Stimulated activated CD4-positive, alpha-beta T cell treated with anti-CD3 and anti-CD28 coated beads, TNF-alpha, amount 100 ng/mL, for 48 hours (primary cell): ENCODE data around the gene ARHGEF25.
"Not testable (repeated sequence)": the region's sequence is repeated elsewhere in the genome, so short reads cannot be mapped to it uniquely, and the experiment has no call there.

ENCODE experiments used
- DNase-seq, 3 donors: peaks; one replicate each; pipeline ENCODE4 v3.0.0-alpha.2; 2020; ENCODE audit warnings: low read depth in 3 of 3

ARHGEF25 gene

GRCh38 chr12:57585156-57585555 lies 26.1 kb upstream of the ARHGEF25 start:
- DNase-seq: no peak

GRCh38 chr12:57586128-57586527 lies 25.1 kb upstream of the ARHGEF25 start:
- DNase-seq: no peak

- no peak for DNase-seq
Measured at GRCh38 chr12:57586832-57587429, 24.3 kb upstream of the ARHGEF25 start.

GRCh38 chr12:57588951-57589610 lies 22.2 kb upstream of the ARHGEF25 start:
- not testable (repeated sequence) for DNase-seq

GRCh38 chr12:57590479-57590863 lies 20.8 kb upstream of the ARHGEF25 start:
- DNase-seq: no peak

GRCh38 chr12:57590864-57591781 lies 20.1 kb upstream of the ARHGEF25 start, which contains the start of gene PIP4K2C:
TSS of gene PIP4K2C (plus strand) at chr12:57591192. CDS start at chr12:57591290, 98 bp downstream.
- peak; percentile 61 to 69 (median 65) for DNase-seq

GRCh38 chr12:57591782-57592325 lies 19.4 kb upstream of the ARHGEF25 start:
- DNase-seq: no peak

- DNase-seq: no peak
Measured at GRCh38 chr12:57592551-57593165, 18.6 kb upstream of the ARHGEF25 start.

- DNase-seq: no peak
Measured at GRCh38 chr12:57593187-57593586, 18.0 kb upstream of the ARHGEF25 start.

GRCh38 chr12:57600395-57600794 lies 10.8 kb upstream of the ARHGEF25 start:
- no peak for DNase-seq

GRCh38 chr12:57602544-57602943 lies 8.7 kb upstream of the ARHGEF25 start:
- DNase-seq: no peak

- DNase-seq: no peak
Measured at GRCh38 chr12:57603324-57603723, 7.9 kb upstream of the ARHGEF25 start.

GRCh38 chr12:57603815-57604453 lies 7.3 kb upstream of the ARHGEF25 start:
- DNase-seq: no peak

GRCh38 chr12:57604454-57604991 lies 6.7 kb upstream of the ARHGEF25 start, which contains the start of gene DTX3:
TSS of gene DTX3 (plus strand) at chr12:57604824. CDS start at chr12:57606518, 1,694 bp downstream.
- no peak for DNase-seq

GRCh38 chr12:57604992-57605810 lies 6.0 kb upstream of the ARHGEF25 start:
- no peak for DNase-seq

GRCh38 chr12:57605811-57606311 lies 5.4 kb upstream of the ARHGEF25 start:
- DNase-seq: no peak

GRCh38 chr12:57606399-57606798 lies 4.8 kb upstream of the ARHGEF25 start:
- no peak for DNase-seq

GRCh38 chr12:57606821-57607220 lies 4.4 kb upstream of the ARHGEF25 start:
- DNase-seq: no peak

GRCh38 chr12:57607958-57608663 lies 3.1 kb upstream of the ARHGEF25 start:
- DNase-seq: no peak
